Urinary bladder (tissue), 4 donors: ENCODE results near the gene BDNF. TPM values are rescaled to one million over a fixed set of nuclear protein-coding genes. Genes with fewer than 3 reads are reported as not detected.

Experiments
- DNase-seq: peaks from one replicate; pipeline ENCODE4 v3.0.0-alpha.2; 2015; ENCODE audit errors: extremely low spot score
- H3K27ac ChIP-seq: one replicate; pipeline ENCODE4 v1.5.1; 2013; ENCODE audit warnings: low read depth, mild to moderate bottlenecking, moderate library complexity
- H3K36me3 ChIP-seq: one replicate; pipeline ENCODE4 v1.6.1; 2013; ENCODE audit warnings: mild to moderate bottlenecking, moderate library complexity; ENCODE audit not compliant: insufficient read depth
- H3K4me1 ChIP-seq: one replicate; pipeline ENCODE4 v1.6.1; 2013; ENCODE audit warnings: mild to moderate bottlenecking, moderate library complexity; ENCODE audit not compliant: insufficient read depth
- H3K4me3 ChIP-seq: one replicate; pipeline ENCODE4 v1.5.1; 2013; ENCODE audit warnings: low read depth, low read length
- WGBS: extraction: QIAGEN DNeasy Blood & Tissue Kit; methylation state at CpG from one replicate; pipeline ENCODE4 v1.1.7; 2013; 5-methylcytosine and 5-hydroxymethylcytosine counted together
- polyA plus RNA-seq: library from polyadenylated mRNA; stranded (reverse); fragments of 200-250 nt; gene quantifications from one replicate; pipeline ENCODE4 v1.2.3, GENCODE V29; 2013
- total RNA-seq: library from RNA; depleted of rRNA; stranded (reverse); fragments of >200 nt; gene quantifications from one replicate; pipeline ENCODE4 v1.2.3, GENCODE V29; 2014
- donor health status: healthy with polysubstance abuse.
- donor health status: healthy.

The BDNF gene
- total and polyA plus RNA-seq, 2 donors = 2.4 to 3.3 TPM

GRCh38 chr11:27621405-27622161 is 78.7 kb downstream of the BDNF start:
- Histone ChIP-seq H3K36me3 (no peaks in the 10 kb centered on the region), H3K4me3 (no peak overlapping the region), H3K27ac (no peak overlapping the region), H3K4me1 (no peaks in the 10 kb centered on the region)
- WGBS = 64% methylated on average over 4 of the region's 4 CpGs
- DNase-seq = no peak

- Histone ChIP-seq H3K4me1 (no peaks in the 10 kb centered on the region), H3K4me3 (no peak overlapping the region), H3K36me3 (no peaks in the 10 kb centered on the region), H3K27ac (no peak overlapping the region)
- 55% methylated on average over 2 of the region's 2 CpGs for WGBS
- no peak for DNase-seq
Observed at GRCh38 chr11:27619763-27620335, 80.4 kb downstream of the BDNF start.

GRCh38 chr11:27619039-27619574 is 81.1 kb downstream of the BDNF start:
- Histone ChIP-seq H3K4me3 (no peak overlapping the region), H3K4me1 (no peaks in the 10 kb centered on the region), H3K27ac (no peak overlapping the region), H3K36me3 (no peaks in the 10 kb centered on the region)
- WGBS = 67% methylated on average over 5 of the region's 5 CpGs
- DNase-seq = no peak

- no peaks in the 10 kb centered on the region for H3K36me3 ChIP-seq
- DNase-seq = no peak
- H3K27ac ChIP-seq = no peak overlapping the region
- 25% methylated on average over 2 of the region's 2 CpGs for WGBS
- no peaks in the 10 kb centered on the region for H3K4me1 ChIP-seq
- H3K4me3 ChIP-seq = no peak overlapping the region
Observed at GRCh38 chr11:27618281-27618915, 81.9 kb downstream of the BDNF start.

- 67% methylated on average over 2 of the region's 2 CpGs for WGBS
- no peaks in the 10 kb centered on the region for H3K4me1 ChIP-seq
- no peaks in the 10 kb centered on the region for H3K36me3 ChIP-seq
- no peak overlapping the region for H3K27ac ChIP-seq
- DNase-seq = no peak
- H3K4me3 ChIP-seq = no peak overlapping the region
Observed at GRCh38 chr11:27616711-27617110, 83.5 kb downstream of the BDNF start.

GRCh38 chr11:27615833-27616232 is 84.4 kb downstream of the BDNF start:
- 95% methylated on average over 5 of the region's 5 CpGs for WGBS
- DNase-seq = no peak

GRCh38 chr11:27614092-27614491 is 86.2 kb downstream of the BDNF start:
- DNase-seq = no peak
- Histone ChIP-seq H3K27ac (no peak overlapping the region), H3K4me1 (no peaks in the 10 kb centered on the region), H3K36me3 (no peaks in the 10 kb centered on the region), H3K4me3 (no peak overlapping the region)

More at GRCh38 chr11:27615833-27616232, 84.4 kb downstream of the BDNF start:
- H3K4me1 ChIP-seq = no peaks in the 10 kb centered on the region
- H3K4me3 ChIP-seq = no peak overlapping the region
- H3K27ac ChIP-seq = no peak overlapping the region
- no peaks in the 10 kb centered on the region for H3K36me3 ChIP-seq

GRCh38 chr11:27612932-27613880 is 87.0 kb downstream of the BDNF start:
- 64% methylated on average over 9 of the region's 9 CpGs for WGBS
- Histone ChIP-seq H3K36me3 (no peaks in the 10 kb centered on the region), H3K4me3 (no peak overlapping the region), H3K27ac (no peak overlapping the region), H3K4me1 (no peaks in the 10 kb centered on the region)
- no peak for DNase-seq

- no peaks in the 10 kb centered on the region for H3K36me3 ChIP-seq
- DNase-seq = no peak
- no peak overlapping the region for H3K4me3 ChIP-seq
- WGBS = 85% methylated on average over 3 of the region's 3 CpGs
- no peaks in the 10 kb centered on the region for H3K4me1 ChIP-seq
- H3K27ac ChIP-seq = no peak overlapping the region
Observed at GRCh38 chr11:27611947-27612455, 88.3 kb downstream of the BDNF start.

GRCh38 chr11:27611390-27611789 is 88.9 kb downstream of the BDNF start:
- H3K27ac ChIP-seq = no peak overlapping the region
- no peak overlapping the region for H3K4me3 ChIP-seq
- DNase-seq = no peak
- no peaks in the 10 kb centered on the region for H3K36me3 ChIP-seq
- H3K4me1 ChIP-seq = no peaks in the 10 kb centered on the region
- 80% methylated on average over 1 of the region's 1 CpG for WGBS

GRCh38 chr11:27610946-27611345 is 89.3 kb downstream of the BDNF start:
- Histone ChIP-seq H3K27ac (no peak overlapping the region), H3K4me3 (no peak overlapping the region), H3K36me3 (no peaks in the 10 kb centered on the region), H3K4me1 (no peaks in the 10 kb centered on the region)
- DNase-seq = no peak

- H3K4me3 ChIP-seq = no peak overlapping the region
- DNase-seq = no peak
- WGBS = 87% methylated on average over 3 of the region's 3 CpGs
- H3K4me1 ChIP-seq = no peaks in the 10 kb centered on the region
- H3K27ac ChIP-seq = no peak overlapping the region
- no peaks in the 10 kb centered on the region for H3K36me3 ChIP-seq
Observed at GRCh38 chr11:27610280-27610679, 90.0 kb downstream of the BDNF start.

- DNase-seq = no peak
- Histone ChIP-seq H3K36me3 (no peaks in the 10 kb centered on the region), H3K4me3 (no peak overlapping the region), H3K27ac (no peak overlapping the region), H3K4me1 (no peaks in the 10 kb centered on the region)
- WGBS = 85% methylated on average over 2 of the region's 2 CpGs
Observed at GRCh38 chr11:27608951-27609350, 91.3 kb downstream of the BDNF start.
